Duodenal mucosa (tissue), 2 donors: ENCODE data around the gene LYSET.
"Not testable (repeated sequence)": the region's sequence is repeated elsewhere in the genome, so short reads cannot be mapped to it uniquely, and the experiment has no call there.

Experiments
- H3K27ac ChIP-seq: one replicate; pipeline ENCODE4 v1.7.0; 2013; ENCODE audit warnings: low read depth, low read length
- H3K27me3 ChIP-seq, 2 donors: one replicate each; pipeline ENCODE4 v1.7.0; 2013; ENCODE audit warnings: low read length in 2 of 2, control low read depth in 1 of 2; ENCODE audit not compliant: insufficient read depth in 2 of 2, control insufficient read depth in 1 of 2
- H3K36me3 ChIP-seq, 2 donors: one replicate each; pipeline ENCODE4 v1.7.0; 2013; ENCODE audit warnings: low read length in 2 of 2, control low read depth in 1 of 2; ENCODE audit not compliant: insufficient read depth in 2 of 2, control insufficient read depth in 1 of 2
- H3K4me1 ChIP-seq, 2 donors: one replicate each; pipeline ENCODE4 v1.7.0; 2013; ENCODE audit warnings: low read length in 2 of 2, control low read depth in 1 of 2; ENCODE audit not compliant: insufficient read depth in 2 of 2, control insufficient read depth in 1 of 2
- H3K4me3 ChIP-seq, 2 donors: one replicate each; pipeline ENCODE4 v1.7.0; 2013; ENCODE audit warnings: low read length in 2 of 2, low read depth in 1 of 2
- H3K9ac ChIP-seq, 2 donors: one replicate each; pipeline ENCODE4 v1.7.0; 2013; ENCODE audit warnings: low read length in 2 of 2, low read depth in 1 of 2
- H3K9me3 ChIP-seq, 2 donors: one replicate each; pipeline ENCODE4 v1.7.0; 2013; ENCODE audit warnings: low read length in 2 of 2, control low read depth in 1 of 2; ENCODE audit not compliant: control insufficient read depth in 1 of 2

Gene LYSET

DNA sequence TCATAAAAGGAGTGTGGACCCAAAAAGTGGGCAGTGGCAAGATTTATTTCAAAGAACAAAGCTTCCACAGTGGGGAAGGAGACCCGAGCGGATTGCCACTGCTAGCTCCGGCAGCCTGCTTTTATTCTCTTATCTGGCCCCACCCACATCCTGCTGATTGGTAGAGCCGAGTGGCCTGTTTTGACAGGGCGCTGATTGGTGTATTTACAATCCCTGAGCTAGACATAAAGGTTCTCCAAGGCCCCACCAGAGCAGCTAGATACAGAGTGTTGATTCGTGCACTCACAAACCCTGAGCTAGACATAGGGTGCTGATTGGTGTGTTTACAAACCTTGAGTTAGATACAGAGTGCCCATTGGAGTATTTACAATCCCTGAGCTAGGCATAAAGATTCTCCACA, 15.5 kb upstream of the LYSET start:
- H3K9me3 ChIP-seq, H3K4me1 ChIP-seq, H3K4me3 ChIP-seq, H3K27ac ChIP-seq, H3K9ac ChIP-seq, H3K27me3 ChIP-seq, H3K36me3 ChIP-seq: not testable (repeated sequence)

DNA sequence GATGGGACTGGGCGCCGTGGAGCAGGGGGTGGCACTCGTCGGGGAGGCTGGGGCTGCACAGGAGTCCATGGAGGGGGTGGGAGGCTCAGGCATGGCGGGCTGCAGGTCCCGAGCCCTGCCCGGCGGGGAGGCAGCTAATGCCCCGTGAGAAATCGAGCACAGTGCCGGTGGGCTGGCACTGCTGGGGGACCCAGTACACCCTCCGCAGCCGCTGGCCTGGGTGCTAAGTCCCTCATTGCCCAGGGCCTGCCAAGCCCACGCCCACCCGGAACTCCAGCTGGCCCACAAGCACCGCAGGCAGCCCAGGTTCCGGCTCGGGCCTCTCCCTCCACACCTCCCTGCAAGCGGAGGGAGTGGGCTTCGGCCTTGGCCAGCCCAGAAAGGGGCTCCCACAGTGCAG, 15.0 kb upstream of the LYSET start:
- H3K36me3 ChIP-seq, H3K4me3 ChIP-seq, H3K9ac ChIP-seq, H3K27ac ChIP-seq, H3K27me3 ChIP-seq, H3K9me3 ChIP-seq, H3K4me1 ChIP-seq: not testable (repeated sequence)

DNA sequence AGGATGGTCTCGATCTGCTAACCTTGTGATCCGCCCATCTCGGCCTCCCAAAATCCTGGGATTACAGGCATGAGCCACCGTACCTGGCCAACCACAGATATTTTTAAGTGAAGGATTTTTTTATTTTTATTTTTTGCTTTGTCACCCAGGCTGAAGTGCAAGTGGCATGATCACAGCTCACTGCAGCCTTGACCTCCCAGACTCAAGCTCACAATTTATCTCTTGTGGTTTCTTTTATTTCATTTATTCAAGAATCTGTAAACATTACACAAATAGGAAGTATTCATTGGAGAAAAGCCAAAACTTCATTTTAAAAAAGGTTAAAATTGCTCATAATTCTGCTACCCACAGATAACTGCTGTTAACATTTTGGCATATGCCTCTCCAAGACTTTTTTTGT, 13.7 kb upstream of the LYSET start:
- H3K4me3 ChIP-seq, result no peak overlapping the region
- H3K4me1 ChIP-seq, result no peaks in the 10 kb centered on the region
- no peaks in the 10 kb centered on the region for H3K36me3 ChIP-seq
- no peaks in the 10 kb centered on the region for H3K9me3 ChIP-seq
- H3K9ac ChIP-seq, result no peak overlapping the region
- H3K27me3 ChIP-seq, result no peaks in the 10 kb centered on the region
- H3K27ac ChIP-seq, result no peak overlapping the region

DNA sequence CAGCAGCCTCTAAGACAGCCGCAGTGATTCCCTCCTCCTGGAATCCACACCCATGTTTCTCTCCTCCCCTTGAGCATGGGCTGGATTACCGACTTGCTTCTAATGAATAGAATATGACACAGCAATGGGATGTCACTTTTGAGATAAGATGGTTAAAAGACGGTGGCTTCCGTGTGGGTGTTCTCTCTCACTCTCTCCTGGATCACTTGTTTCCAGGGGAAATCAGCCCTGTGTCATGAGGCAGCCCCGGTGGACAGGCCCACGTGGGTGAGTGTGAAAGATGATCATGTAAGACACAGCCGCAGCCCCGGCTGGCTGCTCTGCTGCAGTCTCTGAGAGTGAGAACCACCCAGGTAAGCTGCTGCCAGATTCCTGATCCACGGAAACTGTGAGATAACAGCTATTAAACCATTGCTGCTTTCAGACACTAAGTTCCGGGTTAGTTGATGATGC, 11.1 kb upstream of the LYSET start:
- no peak overlapping the region for H3K4me3 ChIP-seq
- no peak overlapping the region for H3K27ac ChIP-seq
- H3K9ac ChIP-seq, result no peak overlapping the region

DNA sequence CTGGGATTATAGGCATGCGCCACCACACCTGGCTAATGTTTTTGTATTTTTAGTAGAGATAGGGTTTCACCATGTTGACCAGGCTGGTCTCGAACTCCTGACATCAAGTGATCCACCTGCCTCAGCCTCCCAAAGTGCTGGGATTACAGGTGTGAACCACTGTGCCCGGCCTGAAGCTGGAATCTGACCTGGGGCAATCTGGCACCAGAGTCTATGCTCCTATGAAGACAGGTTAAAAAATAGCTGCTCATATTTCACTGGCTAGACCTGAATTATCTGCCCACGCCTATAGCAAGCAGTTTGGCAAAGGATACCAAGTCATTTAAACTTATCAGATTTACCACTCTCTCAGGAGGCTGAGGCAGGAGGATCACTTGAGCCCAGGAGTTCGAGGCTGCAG, 10.4 kb upstream of the LYSET start:
- not testable (repeated sequence) for H3K4me3 ChIP-seq, H3K4me1 ChIP-seq, H3K27me3 ChIP-seq, H3K27ac ChIP-seq, H3K36me3 ChIP-seq, H3K9me3 ChIP-seq, H3K9ac ChIP-seq

More for the DNA sequence above, 11.1 kb upstream of the LYSET start:
- H3K27me3 ChIP-seq, result no peaks in the 10 kb centered on the region
- no peaks in the 10 kb centered on the region for H3K36me3 ChIP-seq
- no peaks in the 10 kb centered on the region for H3K9me3 ChIP-seq
- H3K4me1 ChIP-seq, result no peaks in the 10 kb centered on the region

DNA sequence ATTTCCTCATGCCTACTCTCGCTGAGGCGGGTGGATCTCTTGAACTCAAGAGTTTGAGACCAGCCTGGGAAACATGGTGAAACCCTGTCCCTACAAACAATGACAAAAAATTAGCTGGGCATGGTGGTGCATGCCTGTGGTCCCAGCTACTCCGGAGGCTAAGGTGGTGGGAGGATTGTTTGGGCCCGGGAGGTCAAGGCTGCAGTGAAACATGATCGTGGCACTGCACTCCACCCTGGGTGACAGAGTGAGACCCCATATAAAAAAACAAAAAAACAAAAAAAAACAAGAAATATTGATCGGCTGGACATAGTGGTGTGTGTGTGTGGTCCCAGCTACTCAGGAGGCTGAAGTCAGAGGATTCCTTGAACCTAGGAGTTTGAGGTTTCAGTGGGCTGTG, 9.6 kb upstream of the LYSET start:
- Histone ChIP-seq H3K4me1 (no peaks in the 10 kb centered on the region), H3K27ac (no peak overlapping the region), H3K9ac (no peak overlapping the region), H3K36me3 (no peaks in the 10 kb centered on the region), H3K9me3 (no peaks in the 10 kb centered on the region), H3K4me3 (no peak overlapping the region), H3K27me3 (no peaks in the 10 kb centered on the region)

DNA sequence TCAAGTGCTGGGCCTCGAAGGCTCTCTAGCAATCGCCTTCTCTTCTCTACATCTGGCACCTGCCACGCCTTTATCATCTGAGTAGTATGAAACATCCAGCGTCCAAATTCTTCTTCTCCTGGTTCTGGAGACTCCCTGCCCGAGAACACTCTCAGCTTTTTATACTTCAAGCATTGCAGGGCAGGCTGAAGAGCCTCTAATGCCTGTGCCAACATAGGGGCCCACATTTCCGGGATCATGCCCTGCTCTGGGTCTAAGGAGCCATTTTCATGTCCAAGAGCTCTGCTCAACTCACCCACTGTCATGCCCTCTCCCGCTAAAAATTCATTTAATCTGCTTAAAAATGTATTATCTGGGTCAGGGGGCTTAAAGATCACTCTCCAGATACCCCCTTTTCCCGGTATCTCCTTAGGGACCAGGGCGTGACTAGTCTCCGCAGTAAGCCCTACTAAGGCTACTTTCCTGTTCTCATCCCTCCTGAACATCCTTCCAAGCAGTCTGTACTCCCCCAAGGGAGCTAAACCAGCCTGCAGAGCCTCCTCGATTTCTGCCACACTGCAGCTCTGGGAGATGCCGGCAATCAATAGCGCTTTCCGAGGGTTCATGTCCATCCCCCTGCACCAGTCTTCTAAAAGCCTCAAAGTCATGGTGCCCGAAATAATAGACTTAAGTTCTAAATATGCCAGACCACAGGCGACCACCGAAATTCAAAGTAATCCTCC, 1.4 kb upstream of the LYSET start:
- Histone ChIP-seq H3K4me1 (peaks cover 14 to 18% of the 10 kb centered on the region in 2 donors), H3K4me3 (peak overlapping the region; percentile 89 to 90), H3K9ac (peak overlapping the region; percentile 92 to 94), H3K36me3 (peaks cover 8 to 21% of the 10 kb centered on the region in 2 donors), H3K27ac (no peak overlapping the region), H3K27me3 (no peaks in the 10 kb centered on the region), H3K9me3 (no peaks in the 10 kb centered on the region)

DNA sequence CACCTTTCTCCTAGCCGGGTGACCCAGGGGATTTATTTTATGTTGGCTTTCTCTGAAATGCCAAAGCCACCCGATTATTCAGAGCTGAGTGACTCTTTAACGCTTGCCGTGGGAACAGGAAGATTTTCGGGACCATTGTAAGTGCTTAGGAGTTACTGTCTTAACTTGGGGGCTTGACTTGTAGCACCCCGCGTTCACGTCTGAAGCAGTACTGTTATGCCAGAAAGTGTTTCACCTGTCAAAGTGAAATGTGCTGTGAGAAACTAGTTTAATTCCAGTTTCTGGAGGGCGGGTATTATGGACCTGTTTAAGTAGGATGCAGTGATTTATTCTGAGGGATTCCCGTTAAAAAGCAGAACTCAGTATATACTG, 218 bp downstream of the LYSET start:
- H3K27me3 ChIP-seq, result no peaks in the 10 kb centered on the region
- no peaks in the 10 kb centered on the region for H3K9me3 ChIP-seq
- peaks cover 8 to 21% of the 10 kb centered on the region in 2 donors for H3K36me3 ChIP-seq
- H3K4me1 ChIP-seq, result peaks cover 14 to 18% of the 10 kb centered on the region in 2 donors
- H3K4me3 ChIP-seq, result peak overlapping the region; percentile 89 to 90
- peak overlapping the region; percentile 87 for H3K27ac ChIP-seq
- H3K9ac ChIP-seq, result peak overlapping the region; percentile 79 to 83

DNA sequence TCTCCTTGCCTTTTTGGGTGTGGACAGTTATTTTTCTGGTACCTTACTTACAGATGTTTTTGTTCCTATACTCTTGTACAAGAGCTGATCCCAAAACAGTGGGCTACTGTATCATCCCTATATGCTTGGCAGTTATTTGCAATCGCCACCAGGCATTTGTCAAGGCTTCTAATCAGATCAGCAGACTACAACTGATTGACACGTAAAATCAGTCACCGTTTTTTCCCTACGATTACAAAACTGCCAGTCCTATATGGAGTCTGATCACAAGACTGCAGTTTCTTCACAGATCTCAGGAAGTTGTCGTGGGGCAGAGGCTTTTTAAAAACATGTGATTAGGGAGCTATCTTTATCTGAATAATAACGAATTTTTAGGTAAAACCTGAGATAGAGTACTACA, 1.3 kb downstream of the LYSET start:
- H3K27me3 ChIP-seq, result no peaks in the 10 kb centered on the region
- H3K4me1 ChIP-seq, result peaks cover 14 to 18% of the 10 kb centered on the region in 2 donors
- no peaks in the 10 kb centered on the region for H3K9me3 ChIP-seq
- no peak overlapping the region for H3K4me3 ChIP-seq
- H3K9ac ChIP-seq, result peak overlapping the region in 1 of 2 donors; percentile 21
- H3K36me3 ChIP-seq, result peaks cover 8 to 21% of the 10 kb centered on the region in 2 donors
- no peak overlapping the region for H3K27ac ChIP-seq

DNA sequence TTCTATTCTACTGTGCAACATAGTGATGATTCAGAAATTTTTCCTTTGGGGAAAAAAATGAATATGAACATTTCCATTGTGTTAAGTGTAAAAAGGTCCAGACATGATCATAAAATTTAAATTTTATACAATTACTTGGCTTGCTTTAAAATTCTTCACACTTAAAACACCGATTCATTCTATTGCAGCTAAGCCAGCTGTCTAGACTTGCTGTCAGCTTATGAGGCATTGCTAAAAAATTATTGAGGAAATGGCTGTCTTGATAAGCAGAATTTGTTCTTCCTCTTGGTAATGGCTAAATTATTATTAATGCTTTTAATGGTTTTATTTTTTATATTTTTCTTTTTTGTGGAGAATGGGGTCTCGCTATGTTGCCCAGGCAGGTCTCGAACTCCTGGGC, 1.8 kb downstream of the LYSET start:
- H3K9ac ChIP-seq, result no peak overlapping the region
- H3K27me3 ChIP-seq, result no peaks in the 10 kb centered on the region
- no peak overlapping the region for H3K4me3 ChIP-seq
- H3K9me3 ChIP-seq, result no peaks in the 10 kb centered on the region
- no peak overlapping the region for H3K27ac ChIP-seq
- peaks cover 8 to 21% of the 10 kb centered on the region in 2 donors for H3K36me3 ChIP-seq
- H3K4me1 ChIP-seq, result peaks cover 14 to 18% of the 10 kb centered on the region in 2 donors
